HEK293 (cell line): ENCODE results near the gene STK26.
A peak's percentile ranks its signal among the peaks of the same experiment; 100 is the strongest.

Experiments
- CTCF ChIA-PET: fragments of 350-600 bp; formaldehyde crosslinking; extraction: SDS; loops from one replicate; lab custom pipeline; 2021; ENCODE audit warnings: antibody characterized with exemption; lab: Yijun Ruan, JAX
- POLR2A ChIA-PET: fragments of 300-600 bp; formaldehyde crosslinking; extraction: SDS; loops from one replicate; lab custom pipeline; 2020; ENCODE audit warnings: antibody characterized with exemption, inconsistent platforms; lab: Yijun Ruan, JAX
- H3K27ac ChIP-seq: fragments of 200-500 bp; sonication (Bioruptor generic); 2 replicates; pipeline ENCODE4 v1.5.1; 2014; ENCODE audit warnings: low read depth, low read length, control low read depth, inconsistent platforms; ENCODE audit errors: extremely low read depth
- H3K36me3 ChIP-seq, 2 experiments: fragments of 200-500 bp in 1 of 2; sonication (Bioruptor generic) in 1 of 2; 1 replicate in 1 of 2; 2 replicates in 1 of 2; pipeline ENCODE4 v1.5.1; 2014 to 2017; ENCODE audit warnings: inconsistent platforms in 2 of 2, low read length in 2 of 2; ENCODE audit not compliant: control insufficient read depth in 2 of 2, insufficient read depth in 1 of 2
- H3K4me1 ChIP-seq: fragments of 200-500 bp; sonication (Bioruptor generic); 2 replicates; pipeline ENCODE4 v1.5.1; 2014; ENCODE audit warnings: mild to moderate bottlenecking, low read length, inconsistent platforms; ENCODE audit not compliant: control insufficient read depth, insufficient read depth
- H3K4me3 ChIP-seq: 2 replicates; pipeline ENCODE4 v1.5.1; 2011; ENCODE audit warnings: low read depth, mild to moderate bottlenecking, control low read depth, low read length, moderate library complexity
- H3K9me3 ChIP-seq: fragments of 200-500 bp; sonication (Bioruptor generic); 2 replicates; pipeline ENCODE4 v1.5.1; 2014; ENCODE audit warnings: low read depth, low read length, inconsistent platforms; ENCODE audit not compliant: control insufficient read depth, insufficient read depth
- AEBP2 ChIP-seq: fragments of 450-650 bp; formaldehyde crosslinking; IDR thresholded peaks from 2 replicates; pipeline ENCODE4 v1.5.1; 2016; ENCODE audit warnings: missing biosample characterization, missing genetic modification characterization, borderline replicate concordance
- CTCF ChIP-seq: fragments of 450-650 bp; formaldehyde crosslinking; IDR thresholded peaks from 2 replicates; pipeline ENCODE4 v1.5.1; 2016; ENCODE audit warnings: missing biosample characterization, missing genetic modification characterization
- GLI4 ChIP-seq: fragments of 450-650 bp; formaldehyde crosslinking; IDR thresholded peaks from 2 replicates; pipeline ENCODE4 v1.5.1; 2016; ENCODE audit warnings: missing biosample characterization, missing genetic modification characterization
- IKZF3 ChIP-seq: fragments of 450-650 bp; IDR thresholded peaks from 2 replicates; pipeline ENCODE4 v1.5.0; 2018; ENCODE audit warnings: missing biosample characterization, mild to moderate bottlenecking, missing genetic modification characterization, moderate library complexity
- KLF7 ChIP-seq: fragments of 450-650 bp; formaldehyde crosslinking; IDR thresholded peaks from 2 replicates; pipeline ENCODE4 v1.5.1; 2016; ENCODE audit warnings: missing biosample characterization, missing genetic modification characterization, borderline replicate concordance
- SP3 ChIP-seq: fragments of 450-650 bp; formaldehyde crosslinking; IDR thresholded peaks from 2 replicates; pipeline ENCODE4 v1.5.1; 2016; ENCODE audit warnings: missing biosample characterization, missing genetic modification characterization
- TCF7L2 ChIP-seq: IDR thresholded peaks from 2 replicates; pipeline ENCODE4 v1.6.1; 2011; ENCODE audit warnings: low read depth, mild to moderate bottlenecking, inconsistent platforms, low read length, moderate library complexity, borderline replicate concordance
- YY1 ChIP-seq: fragments of 450-650 bp; formaldehyde crosslinking; IDR thresholded peaks from 2 replicates; pipeline ENCODE4 v1.5.1; 2018; ENCODE audit warnings: missing biosample characterization, missing genetic modification characterization
- ZBTB20 ChIP-seq: fragments of 450-650 bp; formaldehyde crosslinking; IDR thresholded peaks from 2 replicates; pipeline ENCODE4 v1.5.1; 2016; ENCODE audit warnings: missing biosample characterization, missing genetic modification characterization
- ZNF146 ChIP-seq: fragments of 450-650 bp; formaldehyde crosslinking; IDR thresholded peaks from 2 replicates; pipeline ENCODE4 v1.5.1; 2016; ENCODE audit warnings: missing biosample characterization, missing genetic modification characterization
- ZNF157 ChIP-seq: fragments of 450-650 bp; formaldehyde crosslinking; IDR thresholded peaks from 2 replicates; pipeline ENCODE4 v1.5.1; 2016; ENCODE audit warnings: missing biosample characterization, missing genetic modification characterization
- ZNF202 ChIP-seq: fragments of 450-650 bp; formaldehyde crosslinking; IDR thresholded peaks from 2 replicates; pipeline ENCODE4 v1.5.1; 2016; ENCODE audit warnings: missing biosample characterization, missing genetic modification characterization, borderline replicate concordance
- ZNF211 ChIP-seq: fragments of 450-650 bp; formaldehyde crosslinking; IDR thresholded peaks from 2 replicates; pipeline ENCODE4 v1.5.1; 2016; ENCODE audit warnings: low read depth, missing biosample characterization, missing genetic modification characterization
- ZNF266 ChIP-seq: fragments of 450-650 bp; formaldehyde crosslinking; IDR thresholded peaks from 2 replicates; pipeline ENCODE4 v1.5.1; 2016; ENCODE audit warnings: missing biosample characterization, missing genetic modification characterization, low read depth
- ZNF416 ChIP-seq: fragments of 450-650 bp; formaldehyde crosslinking; IDR thresholded peaks from 2 replicates; pipeline ENCODE4 v1.5.1; 2016; ENCODE audit warnings: missing biosample characterization, missing genetic modification characterization
- ZNF548 ChIP-seq: fragments of 450-650 bp; formaldehyde crosslinking; IDR thresholded peaks from 2 replicates; pipeline ENCODE4 v1.5.1; 2016; ENCODE audit warnings: missing biosample characterization, missing genetic modification characterization
- ZNF560 ChIP-seq: fragments of 450-650 bp; formaldehyde crosslinking; IDR thresholded peaks from 2 replicates; pipeline ENCODE4 v1.5.1; 2017; ENCODE audit warnings: missing biosample characterization, missing genetic modification characterization, borderline replicate concordance
- ZNF600 ChIP-seq: fragments of 450-650 bp; formaldehyde crosslinking; IDR thresholded peaks from 2 replicates; pipeline ENCODE4 v1.5.1; 2016; ENCODE audit warnings: missing biosample characterization, missing genetic modification characterization
- ZNF621 ChIP-seq: fragments of 450-650 bp; formaldehyde crosslinking; IDR thresholded peaks from 2 replicates; pipeline ENCODE4 v1.5.1; 2017; ENCODE audit warnings: missing biosample characterization, missing genetic modification characterization
- ZNF654 ChIP-seq: fragments of 450-650 bp; formaldehyde crosslinking; IDR thresholded peaks from 2 replicates; pipeline ENCODE4 v1.5.1; 2016; ENCODE audit warnings: low read depth, missing biosample characterization, missing genetic modification characterization
- ZNF660 ChIP-seq: fragments of 450-650 bp; IDR thresholded peaks from 2 replicates; pipeline ENCODE4 v1.5.1; 2018; ENCODE audit warnings: missing biosample characterization, mild to moderate bottlenecking, missing genetic modification characterization
- ZNF670 ChIP-seq: fragments of 450-650 bp; formaldehyde crosslinking; IDR thresholded peaks from 2 replicates; pipeline ENCODE4 v1.5.1; 2016; ENCODE audit warnings: missing biosample characterization, missing genetic modification characterization, low read depth
- ZNF747 ChIP-seq: fragments of 450-650 bp; formaldehyde crosslinking; IDR thresholded peaks from 2 replicates; pipeline ENCODE4 v1.5.1; 2016; ENCODE audit warnings: missing biosample characterization, missing genetic modification characterization
- ZNF776 ChIP-seq: fragments of 450-650 bp; formaldehyde crosslinking; IDR thresholded peaks from 2 replicates; pipeline ENCODE4 v1.5.0; 2017; ENCODE audit warnings: missing biosample characterization, missing genetic modification characterization, borderline replicate concordance
- TF ChIP-seq, protein P1 (sequence below): fragments of 450-650 bp; formaldehyde crosslinking; IDR thresholded peaks from 2 replicates; pipeline ENCODE4 v1.5.1; 2017; ENCODE audit warnings: missing biosample characterization, missing genetic modification characterization

Gene STK26

GRCh38 chrX:132090403-132091159 is 67.5 kb downstream of the STK26 start:
- Histone ChIP-seq H3K36me3 (no peaks in the 10 kb centered on the region), H3K4me1 (no peaks in the 10 kb centered on the region), H3K9me3 (no peaks in the 10 kb centered on the region), H3K4me3 (no peak overlapping the region), H3K27ac (no peak overlapping the region)
- ChIA-PET POLR2A (no interaction called here), CTCF (interaction anchor here (0.7 to 4.9 kb wide), 8 partner anchors 12 to 1057 kb away, joined by 3 to 35 read pairs (median 3); no protein-coding TSS in a partner anchor)
- no peak for TF ChIP-seq ZNF146
- TF ChIP-seq ZNF416 (tag by site-specific recombination): no peak
- no peak for TF ChIP-seq ZNF560 (tag by site-specific recombination)
- no peak for TF ChIP-seq ZNF776 (tag by site-specific recombination)
- no peak for TF ChIP-seq ZNF670
- TF ChIP-seq ZNF202: no peak
- no peak for TF ChIP-seq ZNF747 (tag by site-specific recombination)
- TF ChIP-seq AEBP2 (tag by site-specific recombination): no peak
- TF ChIP-seq TCF7L2: no peak
- TF ChIP-seq, protein P1, sequence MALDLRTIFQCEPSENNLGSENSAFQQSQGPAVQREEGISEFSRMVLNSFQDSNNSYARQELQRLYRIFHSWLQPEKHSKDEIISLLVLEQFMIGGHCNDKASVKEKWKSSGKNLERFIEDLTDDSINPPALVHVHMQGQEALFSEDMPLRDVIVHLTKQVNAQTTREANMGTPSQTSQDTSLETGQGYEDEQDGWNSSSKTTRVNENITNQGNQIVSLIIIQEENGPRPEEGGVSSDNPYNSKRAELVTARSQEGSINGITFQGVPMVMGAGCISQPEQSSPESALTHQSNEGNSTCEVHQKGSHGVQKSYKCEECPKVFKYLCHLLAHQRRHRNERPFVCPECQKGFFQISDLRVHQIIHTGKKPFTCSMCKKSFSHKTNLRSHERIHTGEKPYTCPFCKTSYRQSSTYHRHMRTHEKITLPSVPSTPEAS (tag by site-specific recombination): no peak
- no peak for TF ChIP-seq ZNF266
- TF ChIP-seq ZNF600: no peak
- no peak for TF ChIP-seq YY1 (tag by site-specific recombination)
- no peak for TF ChIP-seq ZNF548 (tag by site-specific recombination)
- TF ChIP-seq ZNF211: no peak
- TF ChIP-seq ZNF621 (tag by site-specific recombination): no peak
- no peak for TF ChIP-seq IKZF3 (tag by site-specific recombination)
- TF ChIP-seq ZBTB20: no peak

- H3K4me3 ChIP-seq: no peak overlapping the region
- ChIA-PET POLR2A (interaction anchor here (1.0 kb wide), 1 partner anchor 127 kb away, joined by 3 read pairs; the partner anchor contains the start of gene RAP2C), CTCF (interaction anchor here (0.5 to 4.9 kb wide), 32 partner anchors 9 to 1122 kb away, joined by 3 to 35 read pairs (median 3); partner anchors contain the start of gene RAP2C)
- no peak overlapping the region for H3K27ac ChIP-seq
- no peaks in the 10 kb centered on the region for H3K9me3 ChIP-seq
- no peaks in the 10 kb centered on the region for H3K36me3 ChIP-seq
- no peak for TF ChIP-seq ZNF157 (tag by site-specific recombination)
- no peak for TF ChIP-seq KLF7 (tag by site-specific recombination)
- TF ChIP-seq SP3 (tag by site-specific recombination): no peak
- TF ChIP-seq GLI4: peak; percentile 86; the same call in 1 of the 2 replicates
- TF ChIP-seq ZNF660 (tag by site-specific recombination): 0 out of 2 replicates have a peak, but pooled peaks have one; percentile 19
- TF ChIP-seq CTCF (tag by site-specific recombination): 0 out of 2 replicates have a peak, but pooled peaks have one; percentile 49
- TF ChIP-seq ZNF654 (tag by site-specific recombination): peak; percentile 72
- no peaks in the 10 kb centered on the region for H3K4me1 ChIP-seq
Measured at GRCh38 chrX:132092439-132093065, 69.5 kb downstream of the STK26 start.
